Epidermal melanocyte (primary cell): ENCODE results near the gene VNN1.

Source experiments
- DNase-seq: peaks from one replicate; pipeline ENCODE4 v3.0.0; 2011; ENCODE audit warnings: low spot score; ENCODE audit not compliant: insufficient read length

Gene VNN1, protein sequence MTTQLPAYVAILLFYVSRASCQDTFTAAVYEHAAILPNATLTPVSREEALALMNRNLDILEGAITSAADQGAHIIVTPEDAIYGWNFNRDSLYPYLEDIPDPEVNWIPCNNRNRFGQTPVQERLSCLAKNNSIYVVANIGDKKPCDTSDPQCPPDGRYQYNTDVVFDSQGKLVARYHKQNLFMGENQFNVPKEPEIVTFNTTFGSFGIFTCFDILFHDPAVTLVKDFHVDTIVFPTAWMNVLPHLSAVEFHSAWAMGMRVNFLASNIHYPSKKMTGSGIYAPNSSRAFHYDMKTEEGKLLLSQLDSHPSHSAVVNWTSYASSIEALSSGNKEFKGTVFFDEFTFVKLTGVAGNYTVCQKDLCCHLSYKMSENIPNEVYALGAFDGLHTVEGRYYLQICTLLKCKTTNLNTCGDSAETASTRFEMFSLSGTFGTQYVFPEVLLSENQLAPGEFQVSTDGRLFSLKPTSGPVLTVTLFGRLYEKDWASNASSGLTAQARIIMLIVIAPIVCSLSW

DNA sequence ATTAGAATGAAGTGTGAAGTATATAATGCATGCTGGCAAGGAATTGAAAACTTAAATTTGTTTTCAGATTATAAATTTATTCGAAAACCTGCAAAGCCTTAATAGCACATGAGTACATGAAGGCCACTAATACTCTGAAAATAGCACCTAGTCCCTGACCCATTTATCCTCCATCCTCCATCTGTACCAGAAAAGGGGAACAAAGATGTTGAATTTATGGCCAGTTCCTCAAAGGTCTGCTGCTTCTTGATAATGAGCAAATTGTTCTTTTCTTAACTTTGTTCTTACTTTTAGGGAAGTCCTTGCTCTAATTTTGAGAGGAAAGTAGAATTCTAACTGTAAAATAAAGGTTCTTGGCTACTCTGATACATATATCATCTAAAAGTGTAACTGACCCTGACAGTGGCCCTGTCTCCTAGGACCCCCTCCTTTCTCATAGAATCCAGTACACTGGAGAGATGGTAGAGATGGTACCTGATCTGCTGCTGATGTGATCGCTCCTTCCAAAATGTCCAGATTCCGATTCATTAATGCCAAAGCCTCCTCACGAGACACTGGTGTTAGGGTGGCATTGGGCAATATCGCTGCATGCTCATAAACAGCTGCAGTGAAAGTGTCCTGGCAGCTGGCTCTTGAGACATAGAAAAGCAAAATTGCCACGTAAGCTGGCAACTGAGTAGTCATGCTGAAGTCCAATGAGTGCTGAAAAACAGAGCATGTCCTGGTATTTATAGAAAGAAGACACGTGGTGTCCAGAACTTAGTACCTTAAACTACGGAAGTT, at the start of gene VNN1:
Gene VNN1 (minus strand): TSS at position 704 of the 783 bp plus-strand sequence. CDS start 20 bp downstream, at position 684.
- no peak for DNase-seq

DNA sequence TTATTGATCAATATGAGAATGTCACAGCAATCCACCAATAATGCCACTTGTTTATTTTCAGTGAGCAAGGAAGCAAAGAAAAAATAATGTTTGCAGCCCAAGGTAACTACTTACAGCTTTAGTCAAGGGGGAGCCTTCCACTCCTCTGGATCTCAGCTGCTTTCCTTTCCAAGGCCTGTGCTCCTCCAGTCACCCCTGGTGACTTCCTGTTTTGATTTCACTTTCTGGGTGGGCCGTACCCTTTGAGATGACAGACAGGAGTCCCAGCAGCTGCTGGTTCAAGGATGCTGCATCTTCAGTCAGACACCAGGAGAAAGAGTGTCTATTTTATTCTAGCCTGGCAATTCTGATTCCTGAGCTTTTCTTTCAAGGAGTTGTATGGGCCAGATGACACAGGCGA, 49.4 kb upstream of the VNN1 start:
- DNase-seq, result no peak

DNA sequence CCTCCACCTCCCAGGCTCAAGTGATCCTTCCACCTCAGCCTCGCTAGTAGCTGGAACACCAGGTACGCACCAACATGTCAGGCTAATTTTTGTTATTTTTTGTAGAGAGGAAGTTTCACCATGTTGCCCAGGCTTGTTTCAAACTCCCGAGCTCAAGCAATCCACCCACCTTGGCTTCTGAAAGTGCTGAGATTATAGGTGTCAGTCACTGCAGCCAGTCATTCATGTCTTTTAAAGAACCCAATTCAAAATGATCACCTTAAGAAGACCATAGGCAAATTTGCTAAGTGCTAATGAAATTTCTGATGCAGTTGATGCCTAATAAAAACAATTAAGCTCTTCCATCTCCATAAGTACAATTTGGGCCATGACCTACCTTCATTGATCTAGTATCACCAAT, 46.4 kb upstream of the VNN1 start:
- no peak for DNase-seq

DNA sequence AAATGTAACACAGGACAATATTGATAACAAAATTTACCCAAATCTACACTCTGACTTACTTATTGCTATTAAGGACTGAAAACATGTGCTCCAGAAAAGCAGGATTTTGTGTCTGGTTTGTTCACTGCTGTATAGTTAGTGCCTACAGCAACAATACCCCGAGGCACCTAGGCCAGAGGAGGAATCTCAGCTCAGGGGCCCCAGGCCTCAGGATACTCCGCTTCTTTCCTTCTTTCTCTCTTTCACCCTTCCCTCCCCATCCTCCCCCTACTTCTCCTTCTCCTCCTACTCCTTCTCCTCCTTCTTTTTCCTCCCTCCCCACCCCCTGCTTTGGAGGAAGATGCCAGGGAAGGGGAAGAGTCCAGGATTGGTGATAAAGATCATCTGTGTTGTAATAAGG, 44.8 kb upstream of the VNN1 start:
- DNase-seq, result no peak

DNA sequence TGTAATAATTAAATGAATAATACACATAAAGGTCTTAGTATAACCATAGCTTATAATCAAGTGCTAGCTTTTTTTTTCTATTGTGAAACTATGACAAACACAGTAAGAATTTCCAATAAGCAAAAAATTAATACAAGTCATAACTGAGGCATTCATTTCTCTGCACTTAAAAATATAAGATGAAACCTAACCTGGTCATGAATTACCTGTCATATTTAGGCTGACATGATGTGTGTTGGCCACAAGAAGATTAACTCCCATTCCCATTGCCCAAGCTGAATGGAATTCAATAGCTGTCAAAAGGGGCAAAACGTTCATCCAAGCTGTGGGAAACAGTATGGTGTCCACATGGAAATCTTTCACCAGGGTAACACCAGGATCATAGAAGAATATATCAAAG, 38.4 kb upstream of the VNN1 start:
- DNase-seq, result no peak

DNA sequence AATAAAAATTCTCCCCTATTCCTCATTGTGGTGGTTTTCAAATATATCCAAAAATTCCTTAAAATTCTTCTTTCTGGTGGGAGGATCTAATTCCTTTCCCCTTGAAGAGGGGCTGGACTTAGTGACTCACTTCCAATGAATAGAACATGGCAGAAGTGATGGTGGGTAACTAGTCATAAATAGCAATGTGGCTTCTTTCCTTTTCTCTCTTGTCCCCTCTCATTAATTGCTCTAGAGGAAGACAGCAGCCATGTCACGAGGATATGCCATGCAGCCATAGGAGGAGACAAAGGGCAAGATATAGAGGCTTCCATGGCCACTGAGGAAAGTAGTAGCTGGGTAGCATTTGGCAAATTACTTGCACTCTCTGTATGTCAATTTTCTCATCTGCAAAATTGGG, 38.0 kb upstream of the VNN1 start:
- no peak for DNase-seq

DNA sequence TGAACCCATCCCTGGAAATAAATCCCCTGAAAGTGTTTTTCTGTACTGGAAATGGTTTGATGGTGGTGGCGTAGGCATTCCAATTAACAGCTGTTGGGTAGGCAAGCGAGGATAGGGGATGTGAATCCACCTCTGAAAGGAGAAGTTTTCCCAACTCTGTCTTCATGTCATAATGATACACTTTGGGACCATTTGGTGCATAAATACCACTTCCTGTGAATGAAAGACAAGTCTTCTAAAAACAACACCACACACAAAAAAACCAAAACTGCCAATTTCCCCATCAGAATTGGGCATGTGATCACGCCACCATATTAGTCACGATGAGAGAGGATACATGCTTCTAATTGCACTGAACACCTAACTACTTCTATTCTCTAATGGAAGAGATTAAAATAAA, 37.5 kb upstream of the VNN1 start:
- no peak for DNase-seq

DNA sequence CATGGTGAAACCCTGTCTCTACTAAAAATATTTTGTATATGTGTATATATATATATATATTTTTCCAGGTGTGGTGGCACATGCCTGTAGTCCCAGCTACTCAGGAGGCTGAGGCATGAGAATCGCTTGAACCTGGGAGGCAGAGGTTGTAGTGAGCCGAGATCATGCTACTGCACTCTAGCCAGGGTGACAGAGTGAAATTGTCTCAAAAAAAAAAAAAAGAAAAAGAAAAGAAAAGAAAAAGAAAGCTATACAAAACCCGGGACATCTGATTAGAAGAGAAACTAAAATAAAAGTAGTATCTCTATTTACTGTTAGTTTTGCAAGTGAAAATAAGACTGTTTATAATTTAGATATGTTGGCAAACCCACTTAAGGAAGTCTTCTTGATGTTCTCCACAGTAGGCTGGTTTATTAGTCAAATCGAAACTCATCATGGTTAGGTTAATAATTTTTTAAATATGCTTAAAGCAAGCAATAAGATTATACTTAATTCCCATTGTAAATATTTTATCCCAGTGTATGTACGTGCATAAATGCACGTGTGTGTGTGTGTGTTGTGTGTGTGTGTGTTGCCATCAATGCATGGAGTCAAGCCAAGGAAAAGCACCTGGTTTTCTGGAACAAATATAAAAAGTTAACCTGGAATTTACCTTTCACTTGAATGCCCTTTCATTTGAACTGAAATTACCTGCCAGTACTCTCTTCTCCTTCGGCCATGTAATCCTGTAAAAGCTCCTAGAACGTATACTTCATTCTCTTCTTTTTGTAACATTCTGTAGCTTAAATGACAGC, 36.8 kb upstream of the VNN1 start:
- no peak for DNase-seq

DNA sequence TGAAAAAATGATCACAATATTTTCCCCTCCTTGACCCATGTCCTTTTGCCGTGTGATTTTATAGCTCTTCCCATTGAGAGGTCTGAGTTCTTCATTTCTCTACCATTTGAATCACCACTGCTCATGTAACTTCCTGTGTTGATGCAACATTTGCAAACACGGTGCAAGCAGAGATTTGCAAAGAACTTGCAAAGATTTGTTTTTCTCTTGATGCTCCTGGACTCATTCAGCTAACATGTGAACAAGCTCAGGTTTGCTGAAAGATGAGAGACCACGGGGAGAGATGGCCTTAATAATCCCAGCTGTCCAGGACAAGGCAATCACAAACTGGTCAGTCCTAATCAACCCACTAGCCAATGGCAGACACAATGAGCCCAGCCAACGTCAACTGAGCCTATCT, 35.3 kb upstream of the VNN1 start:
- no peak for DNase-seq

DNA sequence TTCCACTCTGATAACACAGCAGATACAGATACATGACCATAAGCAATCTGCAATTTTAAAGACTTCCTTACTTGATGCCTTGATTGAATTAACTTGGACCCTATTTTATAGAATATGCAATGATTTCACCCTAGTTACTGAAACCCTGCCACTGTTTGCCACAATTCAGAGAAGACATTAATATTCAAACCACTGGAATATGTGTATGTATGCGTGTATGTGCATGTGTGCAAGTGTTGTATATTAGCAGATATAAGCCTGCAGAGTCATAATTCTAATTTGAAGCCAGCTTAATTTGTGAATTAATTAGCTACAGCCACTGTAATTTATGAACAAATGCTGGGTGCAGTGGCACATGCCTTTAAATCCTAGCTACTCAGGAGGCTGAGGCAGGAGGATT, 34.6 kb upstream of the VNN1 start:
- no peak for DNase-seq

DNA sequence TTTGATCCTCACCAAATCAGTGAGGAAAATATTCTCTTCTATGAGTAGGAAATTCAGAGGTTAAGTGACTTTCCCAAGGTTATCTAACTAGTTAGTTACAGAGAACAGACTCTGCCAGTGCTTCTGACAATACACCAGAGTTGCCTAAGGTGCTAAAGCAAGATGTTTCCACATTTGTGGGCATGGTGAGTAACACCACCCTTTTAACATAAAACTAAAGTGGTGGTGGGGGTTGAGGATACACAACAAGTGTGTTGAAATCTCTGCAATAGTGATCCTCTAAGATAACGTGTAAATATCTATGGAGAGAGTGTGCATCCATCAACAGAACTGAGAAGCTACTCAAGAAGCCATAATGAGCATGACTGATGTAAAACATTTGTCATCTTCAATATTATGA, 32.2 kb upstream of the VNN1 start:
- DNase-seq, result no peak

DNA sequence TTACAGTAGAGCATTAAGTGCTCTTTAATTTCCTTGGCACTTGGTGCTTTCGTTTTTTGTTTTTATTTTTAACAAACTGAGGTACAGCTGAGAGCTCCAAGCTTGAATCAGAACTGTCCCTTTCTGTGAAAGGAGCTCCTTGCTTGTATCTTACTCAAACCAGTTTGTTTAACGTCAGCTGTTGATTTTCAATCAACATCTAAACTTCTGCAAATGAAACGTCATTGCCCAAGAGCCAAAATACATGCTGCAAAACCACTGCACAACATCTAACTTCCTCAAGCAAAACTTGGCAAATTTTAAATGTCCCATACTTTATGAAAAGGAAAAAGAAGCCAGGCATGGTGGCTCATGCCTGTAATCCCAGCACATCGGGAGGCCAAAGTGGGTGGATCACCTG, 28.6 kb upstream of the VNN1 start:
- no peak for DNase-seq

DNA sequence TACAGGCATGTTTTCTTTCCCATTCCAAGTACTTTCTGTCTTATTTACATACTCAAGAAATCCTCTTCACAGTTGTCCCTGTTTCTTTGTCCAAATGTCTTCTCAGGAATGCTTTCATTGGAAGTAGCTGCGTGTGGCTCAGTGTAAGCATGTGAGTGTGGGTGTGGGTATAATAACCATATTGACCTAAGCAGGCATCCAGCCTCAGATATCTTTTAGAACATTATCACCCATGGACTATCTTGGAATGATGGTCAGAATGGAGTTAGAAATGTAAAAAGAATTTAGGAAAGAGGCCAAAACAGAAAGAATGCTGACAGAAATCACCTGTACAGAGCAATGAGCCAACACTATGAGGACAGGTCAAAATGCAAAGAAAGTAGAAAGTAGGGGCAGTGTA, 27.4 kb upstream of the VNN1 start:
- no peak for DNase-seq

DNA sequence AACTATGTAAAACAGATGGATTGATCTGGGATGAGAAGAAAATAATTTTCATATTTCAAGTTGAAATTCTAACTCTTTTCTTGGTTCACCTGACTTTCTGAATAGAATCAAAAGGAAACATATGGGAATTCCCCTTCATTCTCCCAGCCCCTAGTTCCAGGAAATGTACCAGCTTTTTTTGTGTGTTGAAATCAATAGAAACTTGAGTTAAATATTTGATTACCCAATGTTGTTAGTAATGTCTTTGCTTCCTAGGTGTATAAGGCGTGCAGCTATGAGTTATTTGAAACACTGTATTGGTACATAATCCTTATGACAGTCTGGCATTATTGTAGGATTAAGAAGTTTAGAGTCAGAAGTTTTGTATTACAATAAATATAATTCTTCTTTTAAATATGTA, 22.4 kb upstream of the VNN1 start:
- no peak for DNase-seq

DNA sequence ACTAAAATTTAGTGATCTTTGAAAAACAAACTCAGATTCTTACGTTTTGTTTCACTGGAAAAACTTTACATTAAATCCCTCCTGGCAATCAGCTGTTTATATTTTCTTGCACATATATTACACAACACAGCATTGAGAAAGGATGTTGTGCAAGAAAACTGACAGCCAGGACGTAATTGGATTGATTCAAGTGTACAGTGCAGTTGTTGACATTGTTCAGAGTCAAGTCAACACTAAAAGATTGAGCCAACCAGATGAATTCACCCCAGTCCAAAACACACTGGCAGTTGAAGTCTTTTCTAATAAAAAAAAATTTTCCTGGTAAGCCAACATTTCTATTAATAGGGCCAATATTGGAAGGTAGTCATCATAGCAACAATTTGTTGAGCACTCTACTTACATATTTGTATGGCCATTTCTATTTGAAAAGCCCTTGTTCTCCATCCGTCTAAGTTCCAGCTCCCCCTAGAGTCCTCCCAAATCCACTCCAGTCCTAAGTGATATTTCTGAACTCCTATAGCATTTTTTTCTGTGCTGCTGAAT, 20.9 kb upstream of the VNN1 start:
- DNase-seq, result no peak

DNA sequence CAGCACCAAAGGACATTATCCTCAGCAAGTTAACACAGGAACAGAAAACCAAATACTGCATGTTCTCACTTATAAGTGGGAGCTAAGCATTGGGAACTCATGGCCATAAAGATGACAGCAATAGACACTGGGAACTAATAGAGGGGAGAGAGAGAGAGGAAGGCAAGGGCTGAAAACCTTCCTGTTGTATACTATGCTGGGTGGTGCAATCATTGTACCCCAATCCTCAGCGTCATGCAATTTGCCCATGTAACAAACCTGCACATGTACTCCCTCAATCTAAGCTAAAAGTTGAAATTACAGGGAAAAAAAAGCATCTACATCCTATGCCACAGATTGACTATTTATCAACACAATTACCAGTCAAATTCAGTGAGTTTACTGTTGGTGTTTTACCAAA, 20.0 kb upstream of the VNN1 start:
- DNase-seq, result no peak

DNA sequence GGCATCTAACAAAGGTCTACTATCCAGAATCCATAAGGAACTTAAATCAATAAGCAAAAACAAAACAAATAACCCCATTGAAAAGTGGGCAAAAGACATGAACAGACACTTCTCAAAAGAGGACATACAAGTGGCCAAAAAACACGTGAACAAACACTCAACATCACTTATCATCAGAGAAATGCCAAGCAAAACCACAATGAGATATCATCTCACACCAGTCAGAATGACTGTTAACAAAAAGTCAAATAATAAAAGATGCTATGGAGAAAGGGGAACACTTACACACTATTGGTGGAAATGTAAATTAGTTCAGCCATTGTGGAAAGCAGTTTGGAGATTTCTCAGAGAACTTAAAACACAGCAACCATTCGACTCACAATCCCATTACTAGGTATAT, 19.4 kb upstream of the VNN1 start:
- DNase-seq, result no peak

DNA sequence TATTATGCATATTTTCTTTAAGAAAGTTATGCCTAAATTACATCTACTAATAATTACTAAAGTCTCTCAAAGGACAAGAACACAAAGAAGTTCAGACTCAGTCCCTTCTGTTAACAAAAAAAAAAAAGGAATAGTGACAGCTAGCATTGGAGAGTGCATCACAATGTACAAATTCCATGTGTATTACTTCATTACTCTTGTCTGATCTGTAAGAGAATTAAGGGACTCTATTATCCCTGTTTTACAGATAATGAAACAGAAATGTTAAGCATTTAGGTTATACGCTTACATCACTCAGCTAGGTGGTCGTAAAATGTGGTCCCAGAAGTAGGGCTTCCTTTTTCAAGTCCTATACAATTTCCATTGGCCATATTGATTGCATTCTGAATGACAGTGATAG, 17.2 kb upstream of the VNN1 start:
- DNase-seq, result no peak

DNA sequence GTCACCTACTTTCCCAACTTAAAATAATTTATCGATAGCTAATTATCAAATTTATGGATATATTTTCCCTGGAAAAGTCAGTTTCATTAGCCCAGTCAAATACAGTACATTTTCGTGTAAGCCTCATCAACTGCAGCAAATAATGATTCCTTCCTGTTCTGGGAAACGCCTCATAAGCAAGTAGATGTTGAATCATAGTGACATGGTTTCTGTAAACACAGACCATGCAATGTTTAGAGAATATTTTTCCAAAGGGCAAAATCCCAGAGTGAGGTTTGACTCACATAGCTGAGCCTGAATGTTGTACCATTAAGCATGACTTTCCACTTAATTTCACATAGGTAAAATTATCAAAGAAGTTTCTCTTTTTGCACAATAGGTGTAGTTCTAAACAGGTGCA, 16.7 kb upstream of the VNN1 start:
- DNase-seq, result no peak

DNA sequence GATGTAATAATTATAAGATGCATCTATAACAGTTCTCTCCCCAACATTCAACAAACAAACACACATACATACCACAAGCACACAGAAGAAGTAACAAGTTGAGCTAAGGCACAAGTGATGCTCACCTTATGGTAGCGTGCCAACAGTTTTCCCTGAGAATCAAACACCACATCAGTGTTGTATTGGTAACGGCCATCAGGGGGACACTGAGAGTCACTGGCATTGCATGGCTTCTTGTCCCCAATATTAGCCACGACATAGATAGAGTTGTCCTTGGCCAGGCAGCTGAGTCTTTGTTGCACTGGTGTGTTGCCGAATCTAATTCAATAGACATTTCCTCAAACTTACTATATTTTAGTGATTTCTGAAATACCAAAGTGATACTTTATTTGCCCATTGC, 14.8 kb upstream of the VNN1 start:
- DNase-seq, result no peak

DNA sequence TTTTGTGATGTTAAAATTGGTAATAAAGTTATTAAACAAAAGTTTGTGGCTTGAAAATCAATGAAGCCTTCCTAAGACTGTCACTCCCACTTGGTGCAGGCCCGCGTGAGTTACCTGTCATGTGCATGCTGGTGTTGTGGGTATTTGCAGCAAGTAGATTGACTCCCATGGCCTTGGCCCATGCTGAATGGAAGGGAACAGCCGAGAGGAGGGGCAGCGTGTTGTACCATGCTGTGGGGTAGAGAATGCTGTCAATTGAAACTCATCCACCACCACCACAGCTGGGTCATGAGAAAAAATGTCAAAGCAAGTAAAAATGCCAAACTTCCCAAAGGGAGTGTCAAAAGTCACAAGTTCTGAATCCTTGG, 12.7 kb upstream of the VNN1 start:
- DNase-seq, result no peak
